Measurements from ENCODE around the gene ENTHD1.
A peak's percentile ranks its signal among the peaks of the same experiment; 100 is the strongest.

The ENTHD1 gene

GRCh38 chr22:39932918-39933649, 39.5 kb upstream of the ENTHD1 start:
- in situ Hi-C loops (cut with MboI; ENCODE audit: low pct_unique_long_range_greater_than_20kb, low sequenced_read_pairs, unreplicated experiment), result no loop called here
- TF ChIP-seq, protein P1, sequence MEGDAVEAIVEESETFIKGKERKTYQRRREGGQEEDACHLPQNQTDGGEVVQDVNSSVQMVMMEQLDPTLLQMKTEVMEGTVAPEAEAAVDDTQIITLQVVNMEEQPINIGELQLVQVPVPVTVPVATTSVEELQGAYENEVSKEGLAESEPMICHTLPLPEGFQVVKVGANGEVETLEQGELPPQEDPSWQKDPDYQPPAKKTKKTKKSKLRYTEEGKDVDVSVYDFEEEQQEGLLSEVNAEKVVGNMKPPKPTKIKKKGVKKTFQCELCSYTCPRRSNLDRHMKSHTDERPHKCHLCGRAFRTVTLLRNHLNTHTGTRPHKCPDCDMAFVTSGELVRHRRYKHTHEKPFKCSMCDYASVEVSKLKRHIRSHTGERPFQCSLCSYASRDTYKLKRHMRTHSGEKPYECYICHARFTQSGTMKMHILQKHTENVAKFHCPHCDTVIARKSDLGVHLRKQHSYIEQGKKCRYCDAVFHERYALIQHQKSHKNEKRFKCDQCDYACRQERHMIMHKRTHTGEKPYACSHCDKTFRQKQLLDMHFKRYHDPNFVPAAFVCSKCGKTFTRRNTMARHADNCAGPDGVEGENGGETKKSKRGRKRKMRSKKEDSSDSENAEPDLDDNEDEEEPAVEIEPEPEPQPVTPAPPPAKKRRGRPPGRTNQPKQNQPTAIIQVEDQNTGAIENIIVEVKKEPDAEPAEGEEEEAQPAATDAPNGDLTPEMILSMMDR (IDR thresholded peaks at IDR 0.05; ENCODE audit: extremely low read depth, insufficient read depth, missing control alignments), result peak; percentile 73
- DNase-seq (ENCODE audit: low spot score), result peak; percentile 52

DNA sequence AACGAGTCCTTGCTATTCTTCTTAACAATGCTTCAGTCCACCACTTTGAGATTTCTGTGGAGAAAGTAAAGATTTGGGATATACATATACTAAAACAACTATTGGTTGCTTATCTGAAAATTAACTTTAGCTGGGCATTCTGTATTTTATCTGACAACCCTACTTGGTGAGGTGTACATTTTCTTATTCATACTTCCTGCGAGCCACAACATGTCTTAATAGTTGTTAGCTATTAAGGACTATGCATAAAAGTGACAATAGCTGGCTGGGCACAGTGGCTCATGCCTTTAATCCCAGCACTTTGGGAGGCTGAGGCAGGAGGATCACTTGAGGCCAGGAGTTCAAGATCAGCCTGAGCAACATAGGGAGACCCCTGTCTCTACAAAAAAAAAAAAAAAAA, 38.6 kb upstream of the ENTHD1 start:
- TF ChIP-seq, protein P1 (IDR thresholded peaks at IDR 0.05; ENCODE audit: extremely low read depth, insufficient read depth, missing control alignments), result no peak
- in situ Hi-C loops (cut with MboI; ENCODE audit: low pct_unique_long_range_greater_than_20kb, low sequenced_read_pairs, unreplicated experiment), result no loop called here
- DNase-seq (ENCODE audit: low spot score), result no peak

GRCh38 chr22:39931251-39931650, 37.7 kb upstream of the ENTHD1 start:
- in situ Hi-C loops (cut with MboI; ENCODE audit: low pct_unique_long_range_greater_than_20kb, low sequenced_read_pairs, unreplicated experiment), result no loop called here
- TF ChIP-seq, protein P1 (IDR thresholded peaks at IDR 0.05; ENCODE audit: extremely low read depth, insufficient read depth, missing control alignments), result no peak

GRCh38 chr22:39928536-39929520, 35.3 kb upstream of the ENTHD1 start:
- TF ChIP-seq, protein P1 (IDR thresholded peaks at IDR 0.05; ENCODE audit: extremely low read depth, insufficient read depth, missing control alignments), result no peak
- in situ Hi-C loops (cut with MboI; ENCODE audit: low pct_unique_long_range_greater_than_20kb, low sequenced_read_pairs, unreplicated experiment), result no loop called here

More at GRCh38 chr22:39931251-39931650, 37.7 kb upstream of the ENTHD1 start:
- no peak for DNase-seq (ENCODE audit: low spot score)

DNA sequence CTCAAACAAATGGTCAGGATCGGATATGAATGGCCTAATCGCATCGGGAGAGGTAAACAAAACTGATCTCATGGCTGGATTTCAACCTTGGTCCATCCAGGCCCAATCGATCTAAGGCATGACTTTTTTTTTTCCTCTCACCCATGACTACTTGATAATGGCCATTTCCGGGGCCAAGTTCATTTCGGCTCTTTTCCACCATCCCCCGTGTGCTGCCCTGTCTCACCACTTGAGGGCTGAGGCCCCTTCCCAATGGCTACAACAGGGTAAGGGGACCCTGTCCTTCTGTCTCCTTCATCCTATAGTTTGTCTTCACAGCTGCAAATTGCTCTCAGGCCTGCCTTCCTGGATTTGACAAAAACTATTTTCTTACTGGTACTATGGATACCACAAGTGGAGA, 34.0 kb upstream of the ENTHD1 start:
- no peak for DNase-seq (ENCODE audit: low spot score)
- in situ Hi-C loops (cut with MboI; ENCODE audit: low pct_unique_long_range_greater_than_20kb, low sequenced_read_pairs, unreplicated experiment), result no loop called here
- TF ChIP-seq, protein P1 (IDR thresholded peaks at IDR 0.05; ENCODE audit: extremely low read depth, insufficient read depth, missing control alignments), result no peak

More at GRCh38 chr22:39928536-39929520, 35.3 kb upstream of the ENTHD1 start:
- DNase-seq (ENCODE audit: low spot score), result no peak

DNA sequence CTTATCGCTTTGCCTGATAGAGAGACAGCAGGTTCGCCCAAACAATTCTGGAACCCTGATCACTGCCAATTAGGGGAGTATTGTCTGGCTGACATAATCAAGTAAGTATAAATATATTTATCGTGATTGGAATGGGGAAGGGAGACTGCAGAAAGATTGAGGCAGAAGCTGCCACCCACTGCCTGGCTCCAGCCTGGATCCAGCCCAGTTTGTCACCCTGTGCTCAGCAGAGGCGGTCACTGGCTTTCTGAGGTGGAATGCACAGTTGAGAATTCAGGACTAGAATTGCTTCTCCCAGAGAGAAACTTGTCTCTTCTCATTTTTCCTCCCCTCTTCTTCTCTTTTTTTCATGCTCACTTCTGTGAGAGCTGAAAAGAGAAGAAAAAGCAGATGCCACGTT, 33.2 kb upstream of the ENTHD1 start:
- DNase-seq (ENCODE audit: low spot score), result no peak
- in situ Hi-C loops (cut with MboI; ENCODE audit: low pct_unique_long_range_greater_than_20kb, low sequenced_read_pairs, unreplicated experiment), result no loop called here
- TF ChIP-seq, protein P1 (IDR thresholded peaks at IDR 0.05; ENCODE audit: extremely low read depth, insufficient read depth, missing control alignments), result no peak
